Stimulated activated naive CD4-positive, alpha-beta T cell treated with Interleukin-2 at 50 U/mL for 16 hours (primary cell): Measurements from ENCODE around the gene WFIKKN2.
"Not testable (repeated sequence)": the region's sequence is repeated elsewhere in the genome, so short reads cannot be mapped to it uniquely, and the experiment has no call there.

ENCODE experiments used
- DNase-seq: peaks from one replicate; lab custom pipeline; 2025; lab: John Stamatoyannopoulos, UW

Gene WFIKKN2

GRCh38 chr17:50855708-50856330 is 20.4 kb downstream of the WFIKKN2 start:
- no peak for DNase-seq

- no peak for DNase-seq
Observed at GRCh38 chr17:50856431-50856830, 21.0 kb downstream of the WFIKKN2 start.

- DNase-seq, result no peak
Observed at GRCh38 chr17:50858486-50859225, 23.3 kb downstream of the WFIKKN2 start.

GRCh38 chr17:50859727-50860126 is 24.3 kb downstream of the WFIKKN2 start:
- DNase-seq, result not testable (repeated sequence)

GRCh38 chr17:50861334-50861676 is 25.9 kb downstream of the WFIKKN2 start:
- DNase-seq, result no peak

- no peak for DNase-seq
Observed at GRCh38 chr17:50861822-50862528, 26.6 kb downstream of the WFIKKN2 start.

GRCh38 chr17:50863221-50863843 is 27.9 kb downstream of the WFIKKN2 start:
- peak; percentile 35 for DNase-seq

- no peak for DNase-seq
Observed at GRCh38 chr17:50863931-50864330, 28.5 kb downstream of the WFIKKN2 start.

- DNase-seq, result no peak
Observed at GRCh38 chr17:50864747-50865059, 29.3 kb downstream of the WFIKKN2 start.

- peak; percentile 38 for DNase-seq
Observed at GRCh38 chr17:50865060-50865867, 29.9 kb downstream of the WFIKKN2 start.

GRCh38 chr17:50865868-50866260 is 30.5 kb downstream of the WFIKKN2 start:
- no peak for DNase-seq

GRCh38 chr17:50866261-50866949 is 31.0 kb downstream of the WFIKKN2 start, which contains the start of gene TOB1:
Gene TOB1 (minus strand): TSS chr17:50866354. CDS start chr17:50864017, 2,337 bp downstream.
- peak; percentile 95 for DNase-seq

- DNase-seq, result peak; percentile 72
Observed at GRCh38 chr17:50866950-50867362, 31.6 kb downstream of the WFIKKN2 start.

- peak; percentile 80 for DNase-seq
Observed at GRCh38 chr17:50867363-50868139, 32.2 kb downstream of the WFIKKN2 start.

GRCh38 chr17:50868140-50868438 is 32.7 kb downstream of the WFIKKN2 start:
- DNase-seq, result no peak

- DNase-seq, result no peak
Observed at GRCh38 chr17:50868602-50869001, 33.2 kb downstream of the WFIKKN2 start.

GRCh38 chr17:50871364-50871763 is 36.0 kb downstream of the WFIKKN2 start:
- DNase-seq, result peak; percentile 1

- DNase-seq, result no peak
Observed at GRCh38 chr17:50871898-50872297, 36.5 kb downstream of the WFIKKN2 start.

GRCh38 chr17:50872710-50873424 is 37.5 kb downstream of the WFIKKN2 start:
- peak; percentile 42 for DNase-seq

- DNase-seq, result no peak
Observed at GRCh38 chr17:50875074-50875473, 39.7 kb downstream of the WFIKKN2 start.
